HG02759 (cell line): ENCODE measurements around the gene ATP2B1.

Experiments used
- ATAC-seq: cut with Tn5 transposase; IDR thresholded peaks from one replicate; pipeline ENCODE4 v1.9.1; 2021; ENCODE audit warnings: mild to moderate bottlenecking, moderate library complexity; ENCODE audit not compliant: unreplicated experiment

The ATP2B1 gene

DNA sequence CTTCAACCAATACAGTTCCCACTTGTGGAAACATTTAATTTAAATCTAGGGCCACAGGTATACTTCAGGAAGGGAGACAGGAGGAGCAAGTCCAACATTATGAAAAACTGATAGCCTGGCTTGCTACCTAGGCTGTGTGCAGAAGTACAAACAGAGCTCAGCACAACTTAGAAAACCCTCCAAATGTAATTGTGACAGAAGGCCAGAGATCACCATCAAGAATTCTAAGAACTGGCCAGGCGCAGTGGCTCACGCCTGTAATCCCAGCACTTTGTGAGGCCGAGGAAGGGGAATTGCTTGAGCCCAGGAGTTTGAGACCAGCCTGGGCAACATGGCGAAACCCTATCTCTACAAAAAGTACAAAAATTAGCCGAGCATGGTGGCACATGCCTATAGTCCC, 14.1 kb downstream of the ATP2B1 start:
- ATAC-seq = no peak

DNA sequence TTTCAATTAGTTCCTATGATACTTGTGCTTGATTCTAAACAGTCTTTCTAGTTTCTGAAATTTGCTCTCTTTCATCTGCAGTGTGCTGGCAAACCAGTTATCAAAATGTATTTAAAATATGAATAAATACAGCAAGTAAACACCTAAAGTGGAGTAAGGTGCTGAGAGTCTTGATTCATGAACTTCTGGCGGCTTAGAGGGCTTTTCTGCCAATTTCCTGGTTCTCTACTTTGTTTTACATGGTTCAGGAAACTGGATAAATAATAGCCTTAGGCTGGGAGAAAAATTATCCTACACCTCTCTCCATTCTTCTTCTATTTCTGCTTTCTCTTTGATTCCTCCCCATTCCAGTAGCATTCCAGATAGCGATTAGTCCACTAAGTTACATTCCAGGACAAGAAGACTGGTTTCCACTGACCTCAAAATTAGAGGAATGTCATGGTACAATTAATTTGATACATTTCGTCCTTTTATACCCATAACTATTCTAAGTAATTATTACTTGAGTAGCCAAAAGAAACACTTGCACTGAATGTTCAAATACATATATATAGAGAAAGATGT, 14.9 kb downstream of the ATP2B1 start:
- no peak for ATAC-seq

DNA sequence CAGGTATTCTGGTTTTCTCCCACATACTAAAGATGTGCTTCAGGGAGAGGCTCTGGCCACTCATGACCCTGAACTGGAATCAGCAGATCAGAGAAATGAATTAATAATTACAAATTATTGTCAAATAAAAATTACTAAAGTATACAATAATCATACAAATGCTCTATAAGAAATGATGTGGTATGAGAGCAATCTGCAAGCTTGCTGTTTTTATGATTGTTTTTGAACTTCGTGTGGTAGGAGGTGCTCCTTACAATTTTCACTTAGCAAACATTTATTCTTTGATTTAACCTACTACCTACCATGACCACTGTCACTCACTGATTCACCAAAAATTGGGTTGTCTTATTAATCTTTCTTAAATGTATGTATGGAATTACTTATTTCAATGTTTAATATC, 16.2 kb downstream of the ATP2B1 start:
- ATAC-seq = no peak

DNA sequence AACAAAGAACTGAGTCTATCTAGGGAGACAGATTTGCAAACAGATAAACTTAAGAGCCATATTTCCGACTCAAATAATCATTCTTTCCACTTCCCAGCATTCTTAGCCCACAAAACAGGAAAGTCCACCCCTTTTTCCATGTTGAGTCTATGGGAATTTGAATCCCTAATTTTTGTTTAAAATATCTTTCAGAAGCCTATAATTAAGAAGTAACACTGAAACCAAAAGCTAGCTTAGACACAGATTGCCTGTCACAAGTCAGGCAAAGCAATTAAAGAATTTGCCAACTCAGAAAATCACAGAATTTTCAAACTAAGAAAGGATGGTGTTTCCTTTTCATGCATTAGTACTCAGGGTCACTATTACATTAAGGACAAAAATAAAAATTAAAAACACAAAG, 17.0 kb downstream of the ATP2B1 start:
- no peak for ATAC-seq

DNA sequence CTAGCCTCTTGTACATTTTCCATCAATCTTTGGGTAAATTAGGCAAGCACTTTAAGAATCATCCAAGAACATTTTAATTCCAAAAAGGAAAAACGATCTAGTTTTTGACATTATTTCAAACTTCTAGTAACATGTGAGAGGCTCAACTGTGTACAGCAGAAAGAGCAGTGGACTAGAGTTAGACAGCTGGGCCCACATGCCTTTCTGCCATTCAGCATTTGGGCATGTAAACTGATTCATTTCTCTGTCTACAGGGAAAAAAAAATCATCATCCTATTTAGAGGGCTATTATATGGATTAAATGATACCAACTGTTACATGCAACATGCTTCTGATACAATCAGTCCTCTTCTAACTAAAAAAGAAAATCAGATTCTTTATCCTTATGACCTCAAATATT, 17.7 kb downstream of the ATP2B1 start:
- no peak for ATAC-seq

DNA sequence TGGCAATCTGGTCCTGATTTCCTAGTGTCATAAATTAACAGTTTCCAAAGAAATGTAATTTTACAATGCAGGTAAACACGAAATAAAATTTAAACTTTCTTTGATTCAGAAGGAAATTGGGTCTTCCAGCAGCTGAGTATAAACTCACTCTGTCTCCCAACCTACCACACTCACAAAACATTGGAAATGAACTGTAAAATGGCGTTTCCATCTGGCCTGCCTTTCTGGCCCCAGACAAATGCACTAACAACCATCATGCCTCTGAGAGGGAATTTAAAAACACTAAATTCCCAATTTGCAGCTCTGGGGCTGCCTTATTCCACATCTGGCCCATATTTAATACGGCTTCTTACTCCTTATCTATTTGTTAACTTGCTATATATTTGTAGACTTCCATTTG, 19.3 kb downstream of the ATP2B1 start:
- no peak for ATAC-seq

DNA sequence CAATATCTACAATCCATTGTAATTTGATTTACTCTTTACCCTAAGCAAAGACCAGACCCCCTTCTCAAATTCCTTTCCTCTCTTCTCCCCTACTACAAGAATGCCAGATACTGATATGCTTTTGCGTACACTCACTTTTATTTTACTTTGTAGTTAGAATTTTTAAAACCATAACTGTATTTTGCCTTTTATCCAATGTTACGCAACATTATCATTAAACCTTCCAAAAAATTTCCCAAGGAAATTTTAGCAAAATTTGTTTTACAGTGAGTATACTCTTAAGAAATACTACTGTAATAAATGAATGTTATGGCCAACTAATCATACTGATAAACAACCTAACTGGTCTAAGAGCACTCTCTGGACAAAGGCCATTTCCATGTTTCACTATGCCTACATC, 22.3 kb downstream of the ATP2B1 start:
- no peak for ATAC-seq

DNA sequence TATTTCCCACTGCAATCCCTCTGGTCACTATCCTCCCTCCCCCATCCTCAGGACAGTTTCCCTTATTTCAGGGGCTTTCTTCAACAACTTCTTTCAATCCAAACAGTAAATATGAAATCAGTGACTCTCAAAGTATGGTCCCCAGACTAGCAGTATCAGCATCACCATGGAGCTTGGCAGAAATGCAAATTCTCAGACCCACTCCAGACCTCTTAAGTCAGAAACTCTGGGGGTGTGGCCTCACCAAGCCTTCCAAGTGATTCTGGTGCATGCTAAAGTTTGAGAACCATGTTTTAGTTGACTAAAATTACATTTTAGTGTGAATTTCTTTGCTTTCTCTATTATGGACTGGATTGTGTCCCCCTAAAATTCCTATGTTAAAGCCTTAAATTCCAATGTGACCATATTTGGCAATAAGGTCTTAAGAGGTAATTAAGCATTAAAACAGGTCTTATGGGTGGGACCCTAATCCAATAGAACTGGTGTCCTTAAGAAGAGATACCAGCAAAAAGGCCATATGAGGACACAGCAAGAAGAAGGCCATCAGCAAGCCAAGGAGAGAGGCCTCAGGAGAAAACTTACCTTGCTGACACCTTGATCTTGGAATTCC, 23.2 kb downstream of the ATP2B1 start:
- no peak for ATAC-seq

DNA sequence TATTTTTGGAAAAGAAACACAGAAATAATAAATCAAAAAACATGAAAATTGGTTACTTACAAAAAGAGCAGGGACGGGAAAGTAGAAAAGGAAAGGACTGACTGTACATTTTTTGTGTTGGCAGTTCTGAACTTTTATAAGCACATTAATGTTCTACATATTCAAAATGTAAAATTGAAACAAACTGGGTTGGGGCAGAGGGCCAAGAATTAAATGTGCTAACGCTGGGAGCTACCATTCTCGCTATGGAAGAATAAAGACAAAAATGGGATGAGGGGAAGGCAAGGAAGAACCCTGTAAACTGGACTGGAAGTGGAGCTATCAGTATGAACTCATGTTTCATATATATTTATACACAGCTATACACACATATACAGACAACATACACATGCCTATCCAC, 24.5 kb downstream of the ATP2B1 start:
- ATAC-seq = no peak

DNA sequence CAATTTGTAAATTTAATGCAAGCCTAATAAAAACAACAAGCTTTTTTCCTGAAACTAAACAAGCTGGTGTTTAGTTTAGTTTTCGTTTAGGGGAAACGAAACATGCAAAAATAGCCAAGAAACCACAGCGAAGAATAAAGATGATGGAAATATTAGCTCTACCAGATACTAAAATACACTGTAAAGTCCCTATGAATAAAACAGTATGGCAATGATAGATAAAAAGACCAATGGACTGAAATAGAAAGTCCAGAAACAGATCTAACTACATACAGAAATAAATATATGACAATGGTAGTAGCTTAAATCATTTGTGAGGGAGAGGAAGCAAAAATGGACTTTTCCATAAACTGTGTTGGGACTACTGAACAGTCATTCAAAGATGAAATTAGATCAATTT, 26.4 kb downstream of the ATP2B1 start:
- no peak for ATAC-seq

DNA sequence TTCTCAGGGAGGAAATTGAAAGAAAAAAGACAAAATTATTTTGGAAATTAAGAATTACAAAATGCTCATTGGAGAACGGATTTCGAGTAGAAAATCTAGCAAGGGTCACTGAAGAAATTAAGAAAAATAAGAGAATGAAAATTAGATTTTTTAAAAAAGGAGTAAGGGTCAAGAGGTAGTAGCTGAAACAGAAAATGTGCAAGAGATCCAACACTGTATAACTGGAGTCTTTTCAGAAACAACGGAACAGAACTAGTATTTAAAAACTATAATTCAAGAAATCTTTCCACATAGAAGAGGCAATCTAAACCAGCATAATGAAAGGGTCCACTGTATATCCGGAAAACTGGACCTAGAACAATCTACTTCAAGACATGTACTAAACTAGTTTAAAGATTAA, 28.2 kb downstream of the ATP2B1 start:
- no peak for ATAC-seq

DNA sequence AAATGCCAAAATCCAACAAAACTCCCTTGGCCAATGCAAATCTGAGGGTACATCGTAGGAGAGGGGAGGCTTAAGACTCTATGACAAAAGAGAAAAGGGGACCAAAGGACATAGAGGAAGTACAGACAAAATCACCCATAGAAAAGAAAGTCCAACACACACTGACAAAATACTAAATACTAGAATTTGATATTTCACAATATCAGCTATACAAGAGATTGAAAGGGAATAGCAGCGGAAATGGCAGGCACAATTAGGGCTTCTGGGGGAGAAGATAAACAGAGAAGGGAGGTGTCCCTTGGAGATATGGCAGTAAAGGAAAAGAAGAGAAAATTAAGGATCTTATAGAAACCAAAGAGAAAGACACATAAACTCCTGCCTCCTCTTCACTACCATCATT, 29.0 kb downstream of the ATP2B1 start:
- ATAC-seq = no peak

DNA sequence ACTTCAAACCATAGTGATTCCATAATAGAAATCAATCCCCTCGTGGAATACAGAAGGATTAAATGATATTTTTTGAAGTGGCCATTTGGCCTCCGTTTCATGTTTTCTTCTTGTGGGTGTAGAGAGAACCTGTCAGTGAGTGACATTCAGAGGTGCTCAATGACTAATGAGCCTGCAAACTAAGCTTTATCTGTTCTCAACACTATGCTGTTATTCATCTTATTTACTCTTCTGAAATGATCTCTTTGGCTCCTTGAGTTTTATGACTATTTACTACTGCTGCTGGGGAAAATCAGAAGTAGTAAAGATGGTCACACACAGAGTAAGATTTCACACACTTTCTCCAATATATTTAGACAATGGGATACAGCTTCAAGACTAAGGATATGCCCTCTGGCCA, 30.4 kb downstream of the ATP2B1 start:
- ATAC-seq = no peak

DNA sequence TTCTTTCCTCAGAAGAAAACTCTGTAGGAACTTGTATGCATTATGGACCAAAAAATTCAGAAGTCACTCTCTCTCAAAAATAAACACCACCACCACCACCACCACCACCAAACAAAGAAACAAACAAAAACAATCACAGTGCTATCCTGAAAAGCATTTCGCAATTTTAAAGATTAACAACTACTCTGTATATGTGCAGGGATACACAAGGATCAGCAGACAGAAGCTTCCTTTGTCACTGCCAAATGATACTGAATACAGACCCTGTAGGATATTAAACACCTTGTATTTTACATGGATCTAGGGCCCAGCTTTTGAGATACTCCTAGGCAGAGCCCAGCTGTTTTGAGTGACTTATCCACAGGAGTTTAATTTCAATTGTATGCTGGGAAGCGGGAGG, 31.7 kb downstream of the ATP2B1 start:
- ATAC-seq = no peak

DNA sequence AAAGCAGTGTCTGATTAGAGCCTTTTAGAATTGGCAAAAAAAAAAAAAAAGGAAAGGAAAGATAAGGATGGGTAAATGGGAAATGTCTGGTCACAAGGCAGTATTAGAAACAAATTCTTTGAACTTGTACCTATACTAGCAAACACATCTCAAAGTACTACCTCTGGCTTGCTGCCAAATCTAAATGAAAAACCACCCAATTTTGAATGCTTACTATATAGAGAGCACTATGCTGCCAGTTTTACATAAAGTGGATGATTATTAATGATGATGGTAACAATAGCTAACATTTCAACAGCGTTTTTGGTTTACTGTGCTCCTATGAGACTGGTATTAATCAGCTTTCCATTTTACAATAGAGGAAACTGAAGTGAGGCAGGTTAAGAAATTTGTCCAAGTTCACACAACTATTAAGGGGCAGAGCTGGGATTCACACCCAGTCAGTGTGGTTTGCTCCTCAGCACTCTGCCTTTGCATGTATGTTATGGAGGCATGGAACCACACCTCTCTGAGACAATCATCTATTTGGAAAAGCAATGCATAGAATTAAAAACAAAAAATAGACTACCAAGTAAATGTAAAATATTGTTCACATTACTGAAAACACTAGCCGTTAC, 34.2 kb downstream of the ATP2B1 start:
- ATAC-seq = no peak

DNA sequence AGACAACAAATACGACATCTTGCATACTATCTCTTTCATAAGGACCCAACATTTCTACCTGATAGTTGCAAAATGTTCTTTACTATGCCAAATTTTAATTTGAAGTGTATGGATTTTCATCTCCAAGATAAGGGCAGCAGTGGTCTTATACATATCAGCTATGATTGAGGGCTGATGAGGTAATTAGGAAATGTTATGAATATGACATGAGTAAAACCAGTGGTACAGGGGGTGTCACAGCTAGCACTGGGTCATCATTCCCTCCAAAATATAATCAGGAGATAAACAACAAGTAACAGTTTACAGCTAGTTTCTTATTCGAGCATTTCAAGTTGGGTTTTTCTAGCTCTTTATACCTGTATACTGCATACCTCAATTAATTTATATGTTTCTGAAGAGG, 35.0 kb downstream of the ATP2B1 start:
- no peak for ATAC-seq

DNA sequence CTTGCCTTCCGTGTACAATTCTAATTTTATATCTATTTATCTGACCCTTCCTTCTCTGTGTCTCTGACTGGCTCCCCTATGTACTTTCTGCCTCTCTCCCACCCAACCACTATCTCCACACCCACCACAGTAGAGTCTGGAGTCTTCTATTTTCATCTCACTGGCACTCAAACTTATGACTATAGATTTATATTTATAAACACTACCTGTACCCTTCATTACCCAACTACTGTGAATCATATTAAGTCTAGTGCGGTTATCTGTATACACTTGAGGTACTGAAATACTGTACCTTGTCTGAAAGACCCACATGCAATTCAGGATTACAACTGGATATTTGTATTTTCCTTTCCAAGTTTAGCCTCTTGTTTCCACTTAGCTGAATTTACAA, 36.1 kb downstream of the ATP2B1 start:
- ATAC-seq = no peak

DNA sequence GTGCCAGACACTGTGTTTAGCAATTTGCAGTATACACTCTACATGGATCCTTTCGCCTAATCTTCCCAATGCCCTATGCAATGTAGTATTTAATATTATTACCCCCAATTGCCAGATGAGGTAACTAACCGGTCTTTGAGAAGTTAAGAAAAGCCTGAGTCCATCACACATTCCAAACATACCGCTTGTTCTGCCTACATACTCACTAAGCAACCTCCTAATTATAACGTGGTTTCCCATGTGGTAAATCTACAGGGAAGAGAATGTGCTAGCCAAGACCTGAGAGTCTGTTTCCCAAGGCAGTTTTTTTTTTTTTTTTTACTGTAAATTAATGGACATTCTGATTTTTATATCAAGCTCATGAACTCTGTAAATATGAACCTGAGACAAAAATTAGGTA, 37.2 kb downstream of the ATP2B1 start:
- ATAC-seq = no peak

DNA sequence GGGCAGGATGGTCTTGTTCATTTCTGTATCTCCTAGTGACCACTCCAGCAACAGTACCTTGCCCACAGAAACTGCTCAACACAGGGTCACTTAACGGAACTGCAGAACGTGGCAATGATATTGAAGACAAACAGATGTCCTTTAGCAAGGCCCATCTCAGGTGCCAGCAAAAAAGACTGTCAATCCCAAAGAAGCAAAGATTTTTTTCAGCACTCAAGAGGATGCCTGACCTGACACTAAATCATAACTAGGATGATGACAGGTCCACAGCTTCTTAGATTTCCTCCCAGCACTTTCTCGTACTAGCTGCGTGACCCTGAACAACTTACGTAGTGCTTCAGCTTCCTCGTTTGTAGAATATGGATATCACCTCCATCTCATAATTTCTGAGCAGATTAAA, 39.4 kb downstream of the ATP2B1 start:
- ATAC-seq = no peak

DNA sequence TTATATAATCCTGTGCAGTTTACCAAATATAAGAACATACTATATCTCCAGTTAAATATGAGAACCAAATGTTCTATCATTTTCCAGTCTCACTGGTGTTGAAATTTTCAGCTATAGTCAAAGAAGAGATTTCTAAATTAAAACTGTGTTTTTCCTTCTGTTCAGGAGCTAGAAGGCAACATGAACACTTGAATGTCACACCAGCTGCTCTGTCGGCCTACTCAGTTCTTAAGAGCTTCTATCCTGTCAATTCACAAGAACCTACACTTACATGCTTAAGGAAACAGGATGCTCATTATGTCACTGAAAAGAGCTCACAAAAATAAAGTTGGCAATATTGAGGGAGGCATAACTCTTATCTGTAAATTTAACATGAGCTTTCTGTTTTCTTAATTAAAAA, 43.1 kb downstream of the ATP2B1 start:
- no peak for ATAC-seq

DNA sequence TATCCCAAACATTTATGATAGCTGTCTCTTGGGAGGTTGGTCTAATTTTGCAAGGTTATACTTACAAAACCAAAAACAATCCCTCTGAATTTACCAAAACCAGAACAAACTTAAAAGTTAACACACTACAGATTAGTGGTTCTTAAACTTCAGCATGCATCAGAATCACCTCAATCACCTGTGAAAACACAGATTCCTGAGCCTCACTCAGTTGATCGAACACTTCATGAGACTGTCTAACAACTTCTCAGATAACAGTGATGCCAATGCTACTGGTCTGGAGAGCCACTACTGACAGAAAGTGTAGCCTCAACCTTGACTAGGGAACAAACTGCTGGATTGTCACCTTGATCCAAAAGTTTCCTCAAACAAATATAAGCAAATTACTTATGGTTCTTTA, 44.2 kb downstream of the ATP2B1 start:
- ATAC-seq = no peak

DNA sequence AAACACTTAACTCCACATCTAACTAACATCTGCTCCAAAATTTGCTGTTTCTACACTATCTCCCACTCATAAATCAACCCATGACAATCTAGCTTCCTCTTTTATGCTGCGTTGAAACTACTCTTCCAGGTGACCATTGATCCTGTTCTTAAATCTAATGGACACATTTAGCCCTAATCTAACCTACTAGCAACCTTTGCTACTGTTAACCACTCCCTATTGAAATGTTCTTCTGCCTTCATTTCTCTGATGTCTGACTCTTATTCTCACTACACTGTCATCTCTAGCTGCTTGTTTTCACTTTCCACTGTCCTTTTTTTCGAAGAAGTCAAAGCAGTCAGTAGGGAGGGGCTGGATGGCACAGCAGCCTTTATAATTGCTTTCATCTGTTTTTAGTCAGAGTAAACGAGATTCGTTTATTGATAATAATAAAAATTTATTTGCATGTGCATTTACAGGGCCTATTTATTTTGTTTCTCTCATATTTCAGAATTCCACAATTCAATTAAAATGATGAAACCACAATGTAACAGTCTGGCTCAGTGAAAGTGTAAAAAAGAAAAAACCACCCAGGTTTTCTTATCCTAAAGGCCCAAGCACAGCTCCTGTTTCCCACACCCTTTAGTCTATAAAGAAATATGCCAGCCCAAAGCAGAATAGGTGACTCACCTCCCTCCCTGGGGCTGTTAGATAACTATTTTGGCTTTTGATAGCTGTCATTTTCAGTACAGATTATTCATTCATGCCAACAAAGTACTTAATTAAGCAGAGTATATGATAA, 44.9 kb downstream of the ATP2B1 start:
- peak; percentile 71 for ATAC-seq
